ENCODE measurements around the gene DRG2. TPM values are rescaled to one million over a fixed set of nuclear protein-coding genes. Genes with fewer than 3 reads are reported as not detected.
A peak's percentile ranks its signal among the peaks of the same experiment; 100 is the strongest.

DRG2 gene
- total RNA-seq, 1 donor = 40.2 TPM

DNA sequence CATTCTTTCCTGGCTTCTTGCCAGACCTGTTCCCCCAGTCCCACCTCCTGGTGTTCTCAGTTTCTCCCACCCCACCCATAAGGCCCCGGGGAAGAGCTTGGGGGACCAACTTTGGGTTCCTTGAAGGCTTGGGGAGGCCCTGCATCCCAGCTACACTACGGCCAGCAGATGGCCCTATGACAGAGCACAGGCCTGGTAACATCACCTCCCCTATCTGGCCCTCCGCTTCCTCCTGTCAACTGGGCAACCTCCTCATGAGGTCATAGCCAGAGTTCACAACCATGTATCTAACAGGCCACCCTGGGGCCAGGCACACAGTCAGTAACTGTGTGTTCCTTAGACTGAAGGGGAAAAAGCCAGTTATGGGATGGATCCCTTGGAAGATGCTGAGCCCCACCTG, 52.2 kb downstream of the DRG2 start:
- Histone ChIP-seq H3K36me3 (ENCODE audit: insufficient read depth, low read length) (no peaks in the 10 kb centered on the region), H3K9me3 (ENCODE audit: low read depth, low read length) (no peaks in the 10 kb centered on the region), H2AFZ (ENCODE audit: low read length) (no peak overlapping the region), H3K4me3 (ENCODE audit: insufficient read depth, low read length) (no peak overlapping the region), H3K79me2 (ENCODE audit: insufficient read depth, low read length) (no peaks in the 10 kb centered on the region), H3K27me3 (ENCODE audit: insufficient read depth, low read length) (peaks cover 3% of the 10 kb centered on the region), H4K20me1 (ENCODE audit: insufficient read depth, low read length) (peaks cover 7% of the 10 kb centered on the region), H3K27ac (ENCODE audit: low read depth, low read length) (no peak overlapping the region), H3K4me2 (ENCODE audit: insufficient read depth, low read length) (no peak overlapping the region), H3K4me1 (ENCODE audit: insufficient read depth, low read length) (no peaks in the 10 kb centered on the region)
- DNase-seq (ENCODE audit: insufficient read length, low spot score, missing footprints) = peak; percentile 90
- TF ChIP-seq, protein P1, sequence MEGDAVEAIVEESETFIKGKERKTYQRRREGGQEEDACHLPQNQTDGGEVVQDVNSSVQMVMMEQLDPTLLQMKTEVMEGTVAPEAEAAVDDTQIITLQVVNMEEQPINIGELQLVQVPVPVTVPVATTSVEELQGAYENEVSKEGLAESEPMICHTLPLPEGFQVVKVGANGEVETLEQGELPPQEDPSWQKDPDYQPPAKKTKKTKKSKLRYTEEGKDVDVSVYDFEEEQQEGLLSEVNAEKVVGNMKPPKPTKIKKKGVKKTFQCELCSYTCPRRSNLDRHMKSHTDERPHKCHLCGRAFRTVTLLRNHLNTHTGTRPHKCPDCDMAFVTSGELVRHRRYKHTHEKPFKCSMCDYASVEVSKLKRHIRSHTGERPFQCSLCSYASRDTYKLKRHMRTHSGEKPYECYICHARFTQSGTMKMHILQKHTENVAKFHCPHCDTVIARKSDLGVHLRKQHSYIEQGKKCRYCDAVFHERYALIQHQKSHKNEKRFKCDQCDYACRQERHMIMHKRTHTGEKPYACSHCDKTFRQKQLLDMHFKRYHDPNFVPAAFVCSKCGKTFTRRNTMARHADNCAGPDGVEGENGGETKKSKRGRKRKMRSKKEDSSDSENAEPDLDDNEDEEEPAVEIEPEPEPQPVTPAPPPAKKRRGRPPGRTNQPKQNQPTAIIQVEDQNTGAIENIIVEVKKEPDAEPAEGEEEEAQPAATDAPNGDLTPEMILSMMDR (IDR thresholded peaks at IDR 0.05; ENCODE audit: extremely low read depth, low read depth, low read length) = peak; percentile 50

DNA sequence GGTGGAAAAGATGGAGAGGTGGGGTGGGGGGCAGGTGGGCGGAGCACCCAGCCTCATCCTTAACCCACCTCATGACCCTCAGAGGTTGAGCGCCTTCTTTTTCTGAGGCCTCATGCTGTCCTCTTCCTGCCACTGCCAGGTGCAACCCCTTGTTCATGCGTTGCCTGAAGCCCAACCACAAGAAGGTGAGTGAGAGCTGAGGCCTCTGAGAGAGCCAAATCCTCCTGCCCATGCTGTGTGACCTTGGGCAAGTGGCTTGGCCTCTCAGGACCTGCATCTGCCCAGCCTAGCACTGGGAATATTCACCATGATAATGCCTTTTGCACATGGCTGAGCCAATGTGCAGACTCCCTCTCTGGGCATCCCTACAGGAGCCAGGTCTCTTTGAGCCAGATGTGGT, 52.9 kb downstream of the DRG2 start:
- Histone ChIP-seq H2AFZ (ENCODE audit: low read length) (no peak overlapping the region), H3K4me1 (ENCODE audit: insufficient read depth, low read length) (no peaks in the 10 kb centered on the region), H3K9me3 (ENCODE audit: low read depth, low read length) (no peaks in the 10 kb centered on the region), H4K20me1 (ENCODE audit: insufficient read depth, low read length) (peaks cover 7% of the 10 kb centered on the region), H3K4me3 (ENCODE audit: insufficient read depth, low read length) (no peak overlapping the region), H3K27ac (ENCODE audit: low read depth, low read length) (no peak overlapping the region), H3K79me2 (ENCODE audit: insufficient read depth, low read length) (no peaks in the 10 kb centered on the region), H3K4me2 (ENCODE audit: insufficient read depth, low read length) (no peak overlapping the region), H3K27me3 (ENCODE audit: insufficient read depth, low read length) (peaks cover 3% of the 10 kb centered on the region), H3K36me3 (ENCODE audit: insufficient read depth, low read length) (no peaks in the 10 kb centered on the region)
- no peak for DNase-seq (ENCODE audit: insufficient read length, low spot score, missing footprints)
- TF ChIP-seq, protein P1 (IDR thresholded peaks at IDR 0.05; ENCODE audit: extremely low read depth, low read depth, low read length) = no peak

DNA sequence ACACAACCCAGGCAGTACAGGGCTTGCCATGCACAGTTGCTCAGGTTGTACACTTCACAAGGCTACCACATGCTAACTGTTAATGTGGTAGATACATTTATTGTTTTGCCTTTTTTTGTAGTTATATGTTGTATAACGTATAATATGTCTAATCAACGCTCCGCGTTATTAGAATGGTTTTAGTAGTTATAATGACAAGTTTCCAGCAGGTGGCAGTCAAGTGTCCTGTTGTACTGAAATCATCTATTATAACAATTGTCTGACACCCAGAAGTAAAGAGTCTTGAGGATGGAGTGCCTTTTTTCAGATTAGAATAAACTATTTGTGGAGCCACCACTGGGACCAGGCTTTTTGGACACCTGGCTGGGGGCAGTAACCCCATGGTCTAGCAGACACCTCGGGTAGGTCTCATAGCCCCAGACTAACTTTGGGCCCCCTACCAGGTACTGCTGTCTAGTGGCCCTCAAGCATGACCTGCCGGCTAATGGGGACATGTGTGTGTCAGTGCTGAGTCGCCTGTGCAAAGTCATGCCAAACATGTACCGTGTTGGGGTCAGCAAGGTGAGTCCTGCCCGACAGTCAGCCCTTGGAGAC, 53.6 kb downstream of the DRG2 start:
- Histone ChIP-seq H3K36me3 (ENCODE audit: insufficient read depth, low read length) (no peaks in the 10 kb centered on the region), H3K4me2 (ENCODE audit: insufficient read depth, low read length) (no peak overlapping the region), H3K27me3 (ENCODE audit: insufficient read depth, low read length) (peaks cover 3% of the 10 kb centered on the region), H3K4me3 (ENCODE audit: insufficient read depth, low read length) (no peak overlapping the region), H4K20me1 (ENCODE audit: insufficient read depth, low read length) (peaks cover 7% of the 10 kb centered on the region), H3K9me3 (ENCODE audit: low read depth, low read length) (no peaks in the 10 kb centered on the region), H3K4me1 (ENCODE audit: insufficient read depth, low read length) (no peaks in the 10 kb centered on the region), H2AFZ (ENCODE audit: low read length) (no peak overlapping the region), H3K79me2 (ENCODE audit: insufficient read depth, low read length) (no peaks in the 10 kb centered on the region), H3K27ac (ENCODE audit: low read depth, low read length) (no peak overlapping the region)
- TF ChIP-seq, protein P1 (IDR thresholded peaks at IDR 0.05; ENCODE audit: extremely low read depth, low read depth, low read length) = peak; percentile 62
- DNase-seq (ENCODE audit: insufficient read length, low spot score, missing footprints) = peak; percentile 92

DNA sequence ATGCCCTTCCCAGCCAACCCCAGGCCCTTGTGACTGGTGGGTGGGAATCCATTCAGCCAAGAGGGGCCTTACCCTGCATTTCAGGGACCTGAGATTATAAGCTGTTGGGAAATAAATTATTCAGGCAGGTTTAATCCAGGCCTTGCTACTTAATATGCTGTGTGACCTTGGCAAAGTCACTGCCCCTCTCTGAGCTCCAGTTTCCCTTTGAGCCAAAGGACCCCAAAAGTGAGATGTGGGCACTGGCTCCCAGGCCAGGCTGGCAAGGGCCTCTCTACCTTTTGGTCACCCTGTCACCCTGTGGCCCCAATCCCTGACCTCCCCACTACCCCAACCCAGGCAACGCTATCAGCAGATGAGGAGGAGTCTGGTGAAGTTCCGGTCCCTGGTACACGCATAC, 54.7 kb downstream of the DRG2 start:
- H2AFZ ChIP-seq (ENCODE audit: low read length) = no peak overlapping the region
- H3K4me1 ChIP-seq (ENCODE audit: insufficient read depth, low read length) = no peaks in the 10 kb centered on the region
- TF ChIP-seq, protein P1 (IDR thresholded peaks at IDR 0.05; ENCODE audit: extremely low read depth, low read depth, low read length) = no peak
- H3K4me2 ChIP-seq (ENCODE audit: insufficient read depth, low read length) = no peak overlapping the region
- H3K27ac ChIP-seq (ENCODE audit: low read depth, low read length) = no peak overlapping the region
- H3K9me3 ChIP-seq (ENCODE audit: low read depth, low read length) = no peaks in the 10 kb centered on the region
- peaks cover 3% of the 10 kb centered on the region for H3K27me3 ChIP-seq (ENCODE audit: insufficient read depth, low read length)
- H3K4me3 ChIP-seq (ENCODE audit: insufficient read depth, low read length) = no peak overlapping the region
- H3K36me3 ChIP-seq (ENCODE audit: insufficient read depth, low read length) = no peaks in the 10 kb centered on the region
- peaks cover 7% of the 10 kb centered on the region for H4K20me1 ChIP-seq (ENCODE audit: insufficient read depth, low read length)
- H3K79me2 ChIP-seq (ENCODE audit: insufficient read depth, low read length) = no peaks in the 10 kb centered on the region
- no peak for DNase-seq (ENCODE audit: insufficient read length, low spot score, missing footprints)

Measured in osteoblast (primary cell).